Suprapubic skin (tissue), 4 donors: ENCODE measurements around the gene INSIG1. TPM values are rescaled to one million over a fixed set of nuclear protein-coding genes. Genes with fewer than 3 reads are reported as not detected.

Source experiments
- DNase-seq, 2 donors: peaks; one replicate each; pipeline ENCODE4 v3.0.0-alpha.2; 2019; ENCODE audit warnings: low spot score in 2 of 2
- H3K27ac ChIP-seq: fragments of 200-600 bp; sonication (generic); one replicate; pipeline ENCODE4 v1.5.1; 2019
- H3K27me3 ChIP-seq: fragments of 200-600 bp; sonication (generic); one replicate; pipeline ENCODE4 v1.5.1; 2019
- H3K36me3 ChIP-seq: fragments of 200-600 bp; sonication (generic); one replicate; pipeline ENCODE4 v1.5.1; 2019
- H3K4me1 ChIP-seq: fragments of 200-600 bp; sonication (generic); one replicate; pipeline ENCODE4 v1.5.1; 2019
- H3K4me3 ChIP-seq: fragments of 200-600 bp; sonication (generic); one replicate; pipeline ENCODE4 v1.5.1; 2019; ENCODE audit warnings: mild to moderate bottlenecking
- H3K9me3 ChIP-seq: fragments of 200-600 bp; sonication (generic); one replicate; pipeline ENCODE4 v1.5.1; 2019
- CTCF ChIP-seq, 2 donors: fragments of 200-600 bp in 1 of 2; fragments of 450-650 bp in 1 of 2; sonication (generic) in 1 of 2; IDR thresholded peaks; one replicate each; pipeline ENCODE4 v1.5.1; 2016 to 2019; ENCODE audit warnings: antibody characterized with exemption in 2 of 2, mild to moderate bottlenecking in 1 of 2, moderate library complexity in 1 of 2
- EP300 ChIP-seq: sonication (generic); formaldehyde crosslinking; IDR thresholded peaks from one replicate; pipeline ENCODE4 v1.6.1; 2017; ENCODE audit warnings: antibody characterized with exemption
- POLR2A ChIP-seq, 2 donors: fragments of 450-650 bp; IDR thresholded peaks; one replicate each; pipeline ENCODE4 v1.6.1; 2017; ENCODE audit warnings: antibody characterized with exemption in 2 of 2, mild to moderate bottlenecking in 2 of 2, moderate library complexity in 2 of 2
- POLR2AphosphoS5 ChIP-seq, 3 donors: sonication (generic); formaldehyde crosslinking; IDR thresholded peaks; one replicate each; pipeline ENCODE4 v1.6.1; 2017; ENCODE audit warnings: antibody characterized with exemption in 3 of 3
- WGBS: methylation state at CpG from one replicate; pipeline ENCODE4 v1.1.5; 2018; 5-methylcytosine and 5-hydroxymethylcytosine counted together
- total RNA-seq, 4 donors: library from RNA; depleted of rRNA; stranded (reverse); fragments of >200 nt; gene quantifications; one replicate each; pipeline ENCODE4 v1.1.0, GENCODE V29; 2016

Gene INSIG1
- total RNA-seq, 4 donors from 2014 or later, result 32.0 to 130 (median 95.3) TPM

DNA sequence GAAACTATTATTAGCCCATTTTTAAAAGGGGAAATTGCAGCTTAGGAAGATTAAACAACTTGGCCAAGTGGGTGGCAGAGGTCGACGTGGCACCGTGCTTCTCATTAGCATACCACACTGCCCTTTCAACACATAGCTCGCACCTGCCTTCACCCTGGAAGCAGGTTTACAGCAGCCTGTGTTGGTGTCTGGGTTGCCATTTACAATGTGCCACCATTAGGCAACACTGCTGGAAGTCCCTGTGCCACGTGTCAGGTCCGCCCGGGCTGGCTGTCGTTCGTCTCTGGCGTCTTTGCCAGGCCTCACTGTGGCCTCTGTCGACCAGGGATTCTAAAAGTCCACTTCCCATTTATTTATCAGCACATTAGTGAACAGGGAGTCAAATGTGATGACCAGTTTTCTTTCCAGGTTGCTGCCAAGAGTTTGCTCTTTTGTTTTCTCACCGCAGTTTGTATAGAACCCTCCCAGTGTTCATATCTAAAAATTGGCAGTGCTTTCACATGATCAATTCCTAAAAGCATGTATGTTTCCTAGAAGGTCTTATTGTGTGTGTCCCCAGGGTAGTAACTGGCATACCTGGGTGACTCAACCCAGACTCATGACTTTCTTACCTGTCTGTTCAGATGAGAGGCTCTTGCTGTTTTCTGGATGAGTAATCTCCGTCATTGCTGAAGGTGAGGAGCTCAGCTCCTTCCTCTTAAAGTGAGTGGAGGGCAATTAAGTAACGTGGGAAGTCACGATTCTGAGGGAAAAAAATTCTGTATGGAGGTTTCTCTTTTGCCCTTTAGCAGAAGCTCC, 9.2 kb downstream of the INSIG1 start:
- H3K4me1 ChIP-seq, result no peaks in the 10 kb centered on the region
- no peaks in the 10 kb centered on the region for H3K27me3 ChIP-seq
- H3K36me3 ChIP-seq, result peaks cover 55% of the 10 kb centered on the region
- 77% methylated on average over 15 of the region's 15 CpGs for WGBS
- TF ChIP-seq POLR2A (IDR thresholded peaks at IDR 0.05) (no peak), CTCF (IDR thresholded peaks at IDR 0.05) (no peak), EP300 (no peak), POLR2AphosphoS5 (IDR thresholded peaks at IDR 0.05) (no peak)
- H3K27ac ChIP-seq, result no peak overlapping the region
- H3K4me3 ChIP-seq, result no peak overlapping the region
- no peaks in the 10 kb centered on the region for H3K9me3 ChIP-seq
- DNase-seq, result no peak

GRCh38 chr7:155308330-155309020, 10.8 kb downstream of the INSIG1 start:
- peaks cover 49% of the 10 kb centered on the region for H3K36me3 ChIP-seq
- H3K27me3 ChIP-seq, result no peaks in the 10 kb centered on the region
- H3K4me3 ChIP-seq, result no peak overlapping the region
- H3K27ac ChIP-seq, result no peak overlapping the region
- TF ChIP-seq EP300 (no peak), CTCF (IDR thresholded peaks at IDR 0.05) (no peak), POLR2AphosphoS5 (IDR thresholded peaks at IDR 0.05) (no peak), POLR2A (IDR thresholded peaks at IDR 0.05) (no peak)
- 90% methylated on average over 19 of the region's 19 CpGs for WGBS
- H3K4me1 ChIP-seq, result no peaks in the 10 kb centered on the region
- DNase-seq, result no peak
- H3K9me3 ChIP-seq, result no peaks in the 10 kb centered on the region

DNA sequence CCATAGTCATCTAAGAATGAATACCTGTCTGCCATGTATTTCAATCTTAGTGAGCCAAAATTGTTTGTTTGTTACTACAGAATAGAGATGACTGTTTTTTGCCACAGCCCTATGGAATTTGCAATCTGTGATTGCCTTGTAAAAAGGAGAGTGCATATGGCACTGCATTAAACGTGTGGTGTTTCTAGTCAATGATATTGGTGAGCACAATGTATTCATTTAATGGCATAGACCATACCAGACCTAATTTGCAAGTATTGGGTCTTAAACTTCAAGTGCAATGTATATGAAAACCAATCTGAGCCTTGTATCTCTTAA, 11.3 kb downstream of the INSIG1 start:
- H3K27ac ChIP-seq, result no peak overlapping the region
- no peak for DNase-seq
- 91% methylated on average over 1 of the region's 1 CpG for WGBS
- no peaks in the 10 kb centered on the region for H3K27me3 ChIP-seq
- no peak for TF ChIP-seq POLR2A (IDR thresholded peaks at IDR 0.05)
- no peak for TF ChIP-seq EP300
- TF ChIP-seq CTCF (IDR thresholded peaks at IDR 0.05), result no peak
- no peak for TF ChIP-seq POLR2AphosphoS5 (IDR thresholded peaks at IDR 0.05)
- H3K4me1 ChIP-seq, result no peaks in the 10 kb centered on the region
- H3K36me3 ChIP-seq, result peaks cover 44% of the 10 kb centered on the region
- H3K9me3 ChIP-seq, result no peaks in the 10 kb centered on the region
- no peak overlapping the region for H3K4me3 ChIP-seq

DNA sequence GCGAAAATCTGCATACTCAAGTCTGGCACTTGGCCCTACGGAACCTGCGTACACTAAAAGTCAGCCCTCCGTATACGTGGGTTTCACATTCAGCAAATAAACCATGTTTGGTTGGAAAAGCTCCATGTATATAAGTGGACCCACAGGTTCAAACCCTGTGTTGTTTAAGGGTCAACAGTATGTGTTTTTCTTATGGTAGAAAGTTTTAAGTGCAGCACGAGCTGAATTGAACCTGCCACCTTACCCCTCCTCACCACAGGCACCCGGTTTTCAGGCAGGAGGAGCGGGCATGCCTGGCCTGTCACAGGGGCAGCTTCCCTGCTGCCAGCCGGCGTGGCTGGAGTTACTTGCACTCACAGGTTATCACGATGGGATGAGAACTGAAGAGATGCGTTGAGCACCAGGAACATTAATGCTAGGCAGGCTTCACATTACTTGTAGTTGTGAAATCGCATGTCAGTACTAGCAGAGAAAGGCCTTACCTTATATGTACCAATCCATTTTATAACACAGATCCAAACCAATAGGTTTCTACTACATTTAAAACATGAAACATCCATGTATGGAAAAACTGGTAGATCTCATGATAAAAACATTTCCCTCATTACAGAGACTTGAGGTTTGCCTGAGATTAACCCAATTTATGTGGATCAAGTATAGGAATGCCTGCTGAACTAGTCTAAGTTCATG, 12.9 kb downstream of the INSIG1 start:
- Histone ChIP-seq H3K4me1 (no peaks in the 10 kb centered on the region), H3K9me3 (no peaks in the 10 kb centered on the region), H3K27me3 (no peaks in the 10 kb centered on the region), H3K36me3 (peaks cover 34% of the 10 kb centered on the region), H3K4me3 (no peak overlapping the region), H3K27ac (no peak overlapping the region)
- TF ChIP-seq EP300 (no peak), CTCF (IDR thresholded peaks at IDR 0.05) (no peak), POLR2A (IDR thresholded peaks at IDR 0.05) (no peak)
- DNase-seq, result no peak
- WGBS, result 93% methylated on average over 13 of the region's 13 CpGs
